GM12892 (cell line): ENCODE data around the gene RTN4RL2.
A peak's percentile ranks its signal among the peaks of the same experiment; 100 is the strongest.

Experiments
- DNase-seq: peaks from one replicate; pipeline ENCODE4 v3.0.0; 2011; ENCODE audit not compliant: insufficient read length
- FAIRE-seq: peaks from 2 replicates; lab custom pipeline; 2011; peaks lifted over from hg19 to GRCh38; lab: Jason Lieb, UNC
- POLR2A ChIP-seq: IDR thresholded peaks from 2 replicates; pipeline ENCODE4 v1.6.1; 2011; ENCODE audit warnings: low read depth, low read length, control low read depth
- POLR2AphosphoS5 ChIP-seq: IDR thresholded peaks from 2 replicates; pipeline ENCODE4 v1.6.1; 2011; ENCODE audit warnings: low read depth, low read length, control low read depth
- TAF1 ChIP-seq: IDR thresholded peaks from 2 replicates; pipeline ENCODE4 v1.6.1; 2011; ENCODE audit warnings: low read depth, mild to moderate bottlenecking, control low read depth, low read length, borderline replicate concordance

The RTN4RL2 gene

DNA sequence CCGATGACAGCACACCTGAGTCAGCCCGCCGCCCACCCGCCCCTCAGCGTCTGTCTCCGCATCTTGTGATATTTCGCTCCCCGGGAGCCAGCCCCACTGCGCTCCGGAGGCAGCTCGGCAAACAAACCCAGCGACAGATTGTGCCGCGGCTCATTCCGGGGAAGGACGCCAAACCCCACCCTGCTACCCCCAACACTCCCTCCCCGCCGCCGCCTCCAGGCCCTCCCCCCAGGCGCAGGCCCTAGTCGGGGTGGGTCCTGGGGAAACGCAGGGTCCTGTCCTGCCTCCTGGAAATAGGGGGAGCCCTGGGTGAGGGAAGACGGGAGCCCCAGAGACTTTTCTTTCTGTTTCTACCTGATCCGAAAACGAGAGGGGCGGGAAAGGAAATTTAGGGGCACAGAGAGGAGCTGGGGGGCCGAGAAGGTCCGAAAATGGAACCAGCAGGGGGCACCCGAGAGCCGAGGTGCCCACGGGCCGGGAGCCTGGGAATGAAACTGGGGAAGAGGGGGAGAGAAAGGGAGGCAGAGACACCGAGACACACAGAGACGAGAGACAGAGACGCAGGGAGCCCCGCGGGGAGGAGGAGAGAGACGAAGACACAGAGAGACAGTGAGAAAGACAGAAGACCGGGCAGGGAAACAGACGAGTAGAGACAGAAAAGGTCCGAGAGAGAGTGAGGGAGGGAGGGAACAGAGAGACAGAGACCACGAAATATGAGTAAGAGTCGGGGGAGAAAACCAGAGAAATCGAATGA, 1.7 kb upstream of the RTN4RL2 start:
- peak; percentile 40 for FAIRE-seq
- TF ChIP-seq POLR2AphosphoS5 (no peak), POLR2A (no peak), TAF1 (no peak)
- DNase-seq: no peak

DNA sequence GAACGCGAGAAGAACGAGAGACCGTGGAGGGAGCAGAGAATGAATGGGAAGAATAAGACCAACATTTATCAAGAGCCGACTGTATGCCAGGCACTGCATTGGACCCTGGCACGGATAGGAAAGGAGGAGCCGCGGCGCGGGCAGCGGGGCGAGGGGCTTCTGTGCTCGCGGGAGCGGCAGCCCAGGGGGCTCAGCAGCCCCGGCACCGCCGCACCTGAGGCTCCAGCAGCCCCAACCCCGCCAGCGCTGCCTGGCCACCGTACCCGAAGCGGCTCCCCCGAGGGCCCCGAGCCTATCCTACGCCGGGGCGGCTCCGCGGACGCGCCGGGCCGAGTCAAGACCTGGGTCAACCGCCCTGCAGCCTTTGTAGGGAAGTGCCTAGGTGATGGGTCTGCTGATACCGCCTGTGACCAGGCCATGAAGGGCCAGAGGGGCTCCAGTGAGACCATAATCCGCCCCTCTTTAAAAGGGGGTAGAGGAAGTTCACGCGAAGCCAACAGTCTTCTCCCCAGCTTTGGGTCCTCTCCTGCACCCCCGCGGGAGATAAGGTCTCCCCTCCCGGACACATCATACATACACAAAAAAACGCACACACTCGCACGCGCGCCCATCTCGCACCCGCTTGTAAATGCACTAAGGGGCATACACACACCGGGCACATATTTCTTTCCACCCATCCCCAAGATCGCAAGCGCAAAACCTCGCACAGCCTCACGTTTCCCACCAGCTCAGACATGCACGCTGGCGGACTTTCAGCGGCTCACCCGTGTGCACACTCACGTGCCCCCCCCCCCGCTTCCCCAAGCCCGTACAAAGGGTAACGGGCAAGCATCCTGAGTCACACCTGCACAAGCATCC, 935 bp upstream of the RTN4RL2 start:
- FAIRE-seq: no peak
- DNase-seq: no peak
- no peak for TF ChIP-seq POLR2A
- TF ChIP-seq TAF1: no peak
- no peak for TF ChIP-seq POLR2AphosphoS5

DNA sequence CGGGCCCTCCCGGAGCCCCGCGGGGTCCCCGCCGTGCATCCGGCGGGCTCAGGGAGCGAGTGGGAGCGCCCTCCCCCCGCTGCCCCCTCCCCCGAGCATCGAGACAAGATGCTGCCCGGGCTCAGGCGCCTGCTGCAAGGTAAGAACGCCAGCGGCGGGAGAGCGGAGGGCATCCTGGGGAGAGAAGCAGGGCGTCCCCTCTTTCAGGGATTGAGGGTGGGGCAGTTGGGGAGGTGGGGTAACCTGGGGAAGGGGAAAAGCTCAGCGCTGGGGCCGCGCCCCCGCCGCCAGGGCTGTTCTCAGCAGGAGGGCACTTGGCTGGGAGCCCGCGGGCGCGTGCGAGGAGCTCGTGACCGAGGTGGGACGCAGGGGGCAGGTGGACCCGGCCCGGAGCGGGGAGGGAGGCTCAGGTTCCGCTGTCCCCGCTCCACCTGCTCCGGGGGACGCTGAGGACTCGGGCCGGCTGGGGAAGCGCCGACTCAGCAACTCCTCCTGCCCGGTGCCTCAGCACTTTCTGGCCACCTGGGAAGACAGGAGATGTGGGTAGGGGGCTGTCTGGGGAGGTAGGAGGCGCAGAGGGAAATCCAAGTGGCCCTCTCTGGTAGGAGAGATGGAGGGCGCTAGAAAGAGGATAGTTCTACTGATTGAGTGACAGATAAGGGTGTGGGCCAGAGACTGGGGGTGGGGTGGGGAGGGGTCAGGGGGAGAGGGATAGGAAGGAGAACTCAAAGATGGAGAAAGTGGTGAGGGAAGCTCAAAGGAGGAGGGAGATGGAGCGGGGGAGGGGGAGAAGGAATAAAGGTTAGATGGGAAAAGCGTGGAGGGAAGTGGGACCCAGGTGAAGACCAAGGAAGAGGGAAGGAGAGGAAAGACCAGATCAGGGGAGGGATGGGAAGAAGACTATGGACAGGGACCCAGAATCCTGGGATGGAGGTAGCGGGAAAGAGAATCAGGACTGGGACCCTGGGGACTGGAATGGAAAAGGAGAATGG, 726 bp downstream of the RTN4RL2 start:
- no peak for TF ChIP-seq POLR2A
- TF ChIP-seq TAF1: no peak
- no peak for TF ChIP-seq POLR2AphosphoS5
- DNase-seq (no peak), FAIRE-seq (no peak)

DNA sequence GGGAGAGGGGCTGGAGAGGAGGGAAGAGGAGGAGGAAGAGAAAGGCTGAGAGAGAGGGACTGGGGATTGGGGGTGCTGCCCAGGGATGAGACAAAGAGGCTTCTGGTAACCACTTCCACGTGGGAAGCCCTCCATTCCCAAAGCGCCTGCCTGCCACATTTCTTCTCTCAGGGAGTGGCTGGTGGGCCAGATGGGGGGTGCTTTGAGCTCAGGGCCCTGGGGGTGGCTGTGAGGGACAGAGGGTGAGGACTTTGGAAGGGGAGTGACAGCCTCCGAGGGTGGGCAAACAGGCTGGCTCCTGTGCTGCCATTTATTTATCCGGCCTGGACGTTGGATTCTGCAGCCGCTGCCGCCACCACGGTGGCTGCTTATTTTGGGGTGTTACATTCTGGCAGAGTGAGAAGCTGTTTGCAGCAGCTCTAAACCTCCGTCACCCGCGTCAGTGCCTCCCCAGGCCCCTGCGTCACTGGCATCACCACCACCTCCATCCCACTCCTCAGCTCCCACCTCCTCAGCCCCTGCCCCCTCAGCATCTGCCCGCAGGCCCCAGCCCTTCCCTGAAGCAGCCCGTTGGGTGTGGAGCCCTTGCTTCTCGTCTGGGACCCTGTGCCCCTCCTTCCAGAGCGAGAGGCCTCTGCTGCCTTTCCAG, 1.6 kb downstream of the RTN4RL2 start:
- DNase-seq: no peak
- no peak for FAIRE-seq
- TF ChIP-seq POLR2AphosphoS5: no peak
- no peak for TF ChIP-seq POLR2A
- no peak for TF ChIP-seq TAF1

DNA sequence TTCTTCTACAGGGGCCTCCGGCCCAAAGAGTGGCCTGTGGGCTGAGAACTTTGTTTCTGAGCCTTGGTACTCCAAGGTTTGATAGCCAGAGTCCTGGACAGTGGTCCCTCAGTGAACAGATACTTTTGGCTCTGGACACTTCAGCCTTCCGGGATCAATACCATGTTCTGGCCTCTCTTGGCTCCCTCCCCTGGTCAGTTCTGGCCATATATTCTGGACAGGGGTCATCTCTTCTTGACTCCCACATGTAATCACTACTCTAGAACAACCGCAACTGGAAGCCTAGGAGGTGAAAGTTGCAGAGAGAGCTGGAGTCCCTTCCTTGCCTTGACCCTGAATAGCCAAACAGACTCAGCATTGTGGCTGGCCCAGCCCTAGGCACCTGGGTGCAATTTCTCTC, 2.3 kb downstream of the RTN4RL2 start:
- TF ChIP-seq TAF1: no peak
- no peak for TF ChIP-seq POLR2AphosphoS5
- TF ChIP-seq POLR2A: no peak
- DNase-seq (no peak), FAIRE-seq (no peak)

DNA sequence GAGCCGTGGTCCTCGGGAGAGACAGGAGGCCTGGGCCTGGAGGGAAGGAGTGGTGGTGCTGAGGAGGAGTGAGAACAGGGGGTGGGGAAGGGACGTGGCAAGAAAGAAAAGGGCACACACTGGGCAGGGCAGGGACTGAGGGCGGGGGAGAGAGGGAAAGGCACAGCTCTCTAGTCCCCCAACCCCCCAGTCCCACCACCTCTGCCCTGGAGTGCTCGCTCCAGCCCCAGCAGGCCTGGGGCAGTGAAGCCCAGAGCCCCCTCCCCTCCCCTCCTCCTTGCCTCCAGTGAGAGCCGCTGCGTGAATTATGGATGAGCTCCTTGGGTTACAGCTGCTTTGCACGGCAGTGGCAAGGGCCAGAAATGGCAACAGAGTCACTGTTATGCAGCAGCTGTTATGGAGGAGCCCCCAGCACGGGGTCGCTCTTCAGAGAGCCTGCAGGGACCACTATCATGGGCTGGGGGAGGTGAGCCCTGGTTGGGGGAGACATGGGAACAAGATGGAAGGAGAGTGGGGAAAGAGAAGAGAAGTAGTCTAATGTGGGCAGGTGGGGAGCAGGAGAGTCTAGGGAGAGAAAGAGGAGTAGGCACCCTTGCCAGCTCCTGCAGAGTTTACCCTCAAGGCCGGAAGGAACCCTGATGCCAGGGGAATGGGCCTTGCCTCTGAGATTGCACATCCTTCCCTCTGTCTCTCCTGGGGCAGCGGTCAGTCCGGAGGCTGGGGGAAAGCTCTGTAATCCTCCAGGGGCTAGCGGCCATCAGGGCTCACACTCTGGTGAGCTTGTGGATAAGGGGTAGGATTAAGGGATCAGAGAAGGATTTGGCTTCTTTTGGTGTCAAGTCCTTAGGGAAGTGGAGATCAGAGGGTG, 3.6 kb downstream of the RTN4RL2 start:
- DNase-seq (no peak), FAIRE-seq (no peak)
- TF ChIP-seq POLR2AphosphoS5 (no peak), POLR2A (no peak), TAF1 (no peak)

DNA sequence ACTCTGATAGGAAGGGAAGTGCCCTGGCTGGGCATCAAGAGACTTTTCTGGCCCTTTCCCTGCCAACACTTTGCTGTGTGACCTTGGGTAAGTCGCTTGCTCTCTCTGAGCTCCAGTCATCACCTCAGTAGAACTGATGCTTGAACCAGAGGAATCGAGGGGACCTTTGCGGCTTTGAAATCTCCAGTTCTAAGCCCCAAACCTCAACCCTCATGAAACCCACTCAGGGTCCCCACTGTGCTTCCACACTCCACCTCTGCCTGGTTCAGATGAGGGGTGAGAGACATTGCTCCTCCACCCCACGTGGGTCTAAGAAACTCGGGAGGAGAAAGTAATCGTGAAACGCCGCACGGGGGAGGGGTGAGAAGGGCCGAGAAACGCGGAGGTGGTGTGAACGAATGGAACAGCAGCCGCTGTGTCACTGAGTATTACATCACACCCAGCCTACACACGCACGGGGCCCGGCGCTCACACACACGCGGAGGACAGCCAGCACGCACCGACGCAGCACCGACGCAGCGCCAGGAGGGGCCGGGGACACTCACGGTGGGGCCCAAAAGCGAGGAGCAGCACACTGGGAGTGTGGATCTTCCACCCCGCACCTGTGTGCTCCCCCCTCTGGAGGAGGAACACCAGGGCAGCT, 4.3 kb downstream of the RTN4RL2 start:
- FAIRE-seq (peak; percentile 40), DNase-seq (no peak)
- TF ChIP-seq POLR2A (no peak), TAF1 (no peak), POLR2AphosphoS5 (no peak)

DNA sequence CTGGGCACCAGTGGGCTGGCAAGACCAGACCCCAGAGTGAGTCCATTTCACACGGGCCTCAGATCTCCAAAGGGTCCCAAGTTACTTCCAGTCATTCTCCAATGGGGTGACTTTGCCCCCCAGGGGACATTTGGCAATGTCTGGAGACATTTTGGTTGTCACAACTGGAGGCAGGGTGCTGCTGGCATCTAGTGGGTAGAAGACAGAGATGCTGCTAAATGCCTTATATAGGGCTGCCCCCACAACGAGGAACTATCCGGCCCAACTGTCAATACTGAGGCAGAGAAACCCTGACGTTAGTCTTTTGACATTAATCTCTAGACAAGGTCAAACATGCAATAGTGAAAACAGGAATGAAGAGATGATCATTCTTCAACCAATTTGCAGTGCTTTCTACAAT, 6.4 kb downstream of the RTN4RL2 start:
- TF ChIP-seq POLR2A (no peak), POLR2AphosphoS5 (no peak), TAF1 (no peak)
- DNase-seq: no peak
- FAIRE-seq: no peak

DNA sequence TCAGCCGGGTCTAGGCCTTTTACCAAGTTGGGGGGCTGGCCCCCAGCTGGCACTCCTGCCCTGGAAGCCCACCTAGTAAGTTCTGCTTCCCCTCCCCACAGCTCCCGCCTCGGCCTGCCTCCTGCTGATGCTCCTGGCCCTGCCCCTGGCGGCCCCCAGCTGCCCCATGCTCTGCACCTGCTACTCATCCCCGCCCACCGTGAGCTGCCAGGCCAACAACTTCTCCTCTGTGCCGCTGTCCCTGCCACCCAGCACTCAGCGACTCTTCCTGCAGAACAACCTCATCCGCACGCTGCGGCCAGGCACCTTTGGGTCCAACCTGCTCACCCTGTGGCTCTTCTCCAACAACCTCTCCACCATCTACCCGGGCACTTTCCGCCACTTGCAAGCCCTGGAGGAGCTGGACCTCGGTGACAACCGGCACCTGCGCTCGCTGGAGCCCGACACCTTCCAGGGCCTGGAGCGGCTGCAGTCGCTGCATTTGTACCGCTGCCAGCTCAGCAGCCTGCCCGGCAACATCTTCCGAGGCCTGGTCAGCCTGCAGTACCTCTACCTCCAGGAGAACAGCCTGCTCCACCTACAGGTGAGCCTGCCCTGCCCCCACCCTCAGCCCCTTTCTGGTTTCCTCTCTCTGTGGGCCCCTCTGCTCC, 7.3 kb downstream of the RTN4RL2 start:
- DNase-seq: no peak

More for the DNA sequence above, 7.3 kb downstream of the RTN4RL2 start:
- no peak for TF ChIP-seq TAF1
- TF ChIP-seq POLR2A: no peak
- TF ChIP-seq POLR2AphosphoS5: no peak
- FAIRE-seq: no peak
